ENCODE measurements around the gene CERS6.

DNA sequence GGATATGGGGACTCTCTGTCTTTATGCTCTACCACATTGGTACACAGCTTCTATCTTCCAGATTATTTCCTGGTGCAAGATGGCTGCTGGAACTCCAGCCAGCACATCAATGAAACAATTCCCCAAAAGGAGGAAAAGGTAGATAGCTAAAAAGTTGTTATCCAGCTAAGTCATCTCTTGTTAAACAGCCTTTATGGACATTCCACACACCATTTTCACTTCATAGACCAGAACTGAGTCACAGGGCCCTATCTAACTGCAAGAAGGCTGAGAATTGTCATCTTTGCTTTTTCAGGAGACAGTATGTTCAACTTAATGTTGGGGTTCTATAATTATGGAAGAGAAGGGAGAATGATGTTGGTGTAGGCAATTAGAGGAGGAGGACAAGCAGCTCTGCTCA lies 213.1 kb downstream of the CERS6 start:
- TF ChIP-seq CTCF (IDR thresholded peaks at IDR 0.05) = no peak
- no peak for TF ChIP-seq POLR2A (IDR thresholded peaks at IDR 0.05)

Data from breast epithelium (tissue), 3 donors.